H9 (cell line): ENCODE results near the gene ABCA7. TPM values are rescaled to one million over a fixed set of nuclear protein-coding genes. Genes with fewer than 3 reads are reported as not detected.

Source experiments
- DNase-seq: peaks from one replicate; pipeline ENCODE4 v3.0.0-alpha.2; 2017
- H2AFZ ChIP-seq: one replicate; pipeline ENCODE4 v1.6.1; 2013; ENCODE audit warnings: mild to moderate bottlenecking, low read length, control low read depth, moderate library complexity
- H2AK5ac ChIP-seq: 2 replicates; pipeline ENCODE4 v1.6.1; 2013; ENCODE audit warnings: low read length, control low read depth, mixed read lengths; ENCODE audit not compliant: insufficient read length
- H2BK120ac ChIP-seq: one replicate; pipeline ENCODE4 v1.6.1; 2013; ENCODE audit warnings: low read depth, mild to moderate bottlenecking, low read length, control low read depth, inconsistent platforms; ENCODE audit not compliant: poor library complexity, severe bottlenecking
- H2BK12ac ChIP-seq: 2 replicates; pipeline ENCODE4 v1.6.1; 2013; ENCODE audit warnings: low read length, control low read depth, mixed read lengths, low read depth; ENCODE audit not compliant: insufficient read length
- H2BK15ac ChIP-seq: 2 replicates; pipeline ENCODE4 v1.6.1; 2013; ENCODE audit warnings: low read depth, low read length, control low read depth
- H2BK20ac ChIP-seq: one replicate; pipeline ENCODE4 v1.6.1; 2013; ENCODE audit warnings: low read depth, mild to moderate bottlenecking, low read length, control low read depth, inconsistent platforms; ENCODE audit not compliant: poor library complexity, severe bottlenecking
- H2BK5ac ChIP-seq: 2 replicates; pipeline ENCODE4 v1.6.1; 2013; ENCODE audit warnings: low read length, control low read depth, mixed read lengths; ENCODE audit not compliant: insufficient read length
- H3K14ac ChIP-seq: 2 replicates; pipeline ENCODE4 v1.6.1; 2013; ENCODE audit warnings: low read length, control low read depth; ENCODE audit not compliant: insufficient read depth
- H3K18ac ChIP-seq: 2 replicates; pipeline ENCODE4 v1.6.1; 2013; ENCODE audit warnings: low read depth, mild to moderate bottlenecking, mixed read lengths, low read length, control low read depth; ENCODE audit not compliant: insufficient read length
- H3K23ac ChIP-seq: 2 replicates; pipeline ENCODE4 v1.6.1; 2013; ENCODE audit warnings: low read length, control low read depth, mixed read lengths, low read depth; ENCODE audit not compliant: insufficient read length
- H3K23me2 ChIP-seq: 2 replicates; pipeline ENCODE4 v1.6.1; 2013; ENCODE audit warnings: low read depth, mild to moderate bottlenecking, mixed read lengths, low read length, control low read depth; ENCODE audit not compliant: insufficient read length, poor library complexity, severe bottlenecking
- H3K27ac ChIP-seq: 2 replicates; pipeline ENCODE4 v1.5.1; 2013; ENCODE audit warnings: low read length, control low read depth, mixed read lengths, low read depth; ENCODE audit not compliant: insufficient read length
- H3K27me3 ChIP-seq: 2 replicates; pipeline ENCODE4 v1.6.1; 2013; ENCODE audit warnings: low read length, control low read depth, inconsistent platforms; ENCODE audit not compliant: insufficient read depth
- H3K4ac ChIP-seq: 2 replicates; pipeline ENCODE4 v1.6.1; 2013; ENCODE audit warnings: low read depth, mild to moderate bottlenecking, control low read depth, inconsistent platforms, low read length, moderate library complexity
- H3K4me1 ChIP-seq: 2 replicates; pipeline ENCODE4 v1.6.1; 2013; ENCODE audit warnings: low read length, control low read depth, inconsistent platforms; ENCODE audit not compliant: insufficient read depth
- H3K4me2 ChIP-seq: 2 replicates; pipeline ENCODE4 v1.6.1; 2013; ENCODE audit warnings: low read length, control low read depth, mixed read lengths; ENCODE audit not compliant: insufficient read length, insufficient read depth
- H3K56ac ChIP-seq: 2 replicates; pipeline ENCODE4 v1.6.1; 2013; ENCODE audit warnings: low read depth, mild to moderate bottlenecking, mixed read lengths, low read length, control low read depth; ENCODE audit not compliant: insufficient read length
- H3K79me1 ChIP-seq: 2 replicates; pipeline ENCODE4 v1.6.1; 2013; ENCODE audit warnings: low read depth, mild to moderate bottlenecking, moderate library complexity, low read length, control low read depth, inconsistent platforms; ENCODE audit not compliant: insufficient read depth, poor library complexity, severe bottlenecking
- H3K79me2 ChIP-seq: 2 replicates; pipeline ENCODE4 v1.6.1; 2013; ENCODE audit warnings: low read length, control low read depth, inconsistent platforms; ENCODE audit not compliant: insufficient read depth
- H3K9ac ChIP-seq: 2 replicates; pipeline ENCODE4 v1.6.1; 2013; ENCODE audit warnings: low read length, control low read depth, mixed read lengths; ENCODE audit not compliant: insufficient read length; ENCODE audit errors: extremely low read depth
- H3K9me3 ChIP-seq: one replicate; pipeline ENCODE4 v1.6.1; 2013; ENCODE audit warnings: low read depth, low read length, inconsistent platforms; ENCODE audit not compliant: control insufficient read depth
- H3T11ph ChIP-seq: one replicate; pipeline ENCODE4 v1.6.1; 2013; ENCODE audit warnings: mild to moderate bottlenecking, low read length, control low read depth, inconsistent platforms
- H4K20me1 ChIP-seq: one replicate; pipeline ENCODE4 v1.6.1; 2013; ENCODE audit not compliant: control insufficient read depth, insufficient read length, insufficient read depth
- H4K5ac ChIP-seq: 2 replicates; pipeline ENCODE4 v1.6.1; 2013; ENCODE audit warnings: low read depth, mild to moderate bottlenecking, mixed read lengths, low read length, control low read depth; ENCODE audit not compliant: insufficient read length
- H4K8ac ChIP-seq: replicated peaks from 2 replicates; pipeline ENCODE4 v1.6.1; 2013; ENCODE audit warnings: low read length, control low read depth, mixed read lengths, low read depth; ENCODE audit not compliant: insufficient read length
- H4K91ac ChIP-seq: 2 replicates; pipeline ENCODE4 v1.6.1; 2013; ENCODE audit warnings: low read depth, mild to moderate bottlenecking, moderate library complexity, mixed read lengths, low read length, control low read depth; ENCODE audit not compliant: insufficient read length
- H3K27ac Mint-ChIP-seq, 3 experiments: 2 replicates in 2 of 3; 3 replicates in 1 of 3; pipeline ENCODE4 v1.8.0; 2020 to 2021; ENCODE audit warnings: mixed read lengths in 3 of 3, mild to moderate bottlenecking in 1 of 3, moderate library complexity in 1 of 3
- H3K27me3 Mint-ChIP-seq: 2 replicates; pipeline ENCODE4 v1.8.0; 2021; ENCODE audit warnings: low read depth, mild to moderate bottlenecking, moderate library complexity, mixed read lengths
- H3K36me3 Mint-ChIP-seq, 3 experiments: 2 replicates in 2 of 3; 3 replicates in 1 of 3; pipeline ENCODE4 v1.8.0; 2020 to 2021; ENCODE audit warnings: low read depth in 3 of 3, mixed read lengths in 3 of 3; ENCODE audit not compliant: insufficient read depth in 1 of 3
- H3K4me1 Mint-ChIP-seq, 2 experiments: 2 replicates each; pipeline ENCODE4 v1.8.0; 2020; ENCODE audit warnings: mixed read lengths in 2 of 2
- H3K4me3 Mint-ChIP-seq, 2 experiments: 2 replicates in 1 of 2; 3 replicates in 1 of 2; pipeline ENCODE4 v1.8.0; 2020 to 2021; ENCODE audit warnings: mild to moderate bottlenecking in 2 of 2, mixed read lengths in 2 of 2, moderate library complexity in 1 of 2
- H3K9me3 Mint-ChIP-seq, 2 experiments: 2 replicates in 1 of 2; 3 replicates in 1 of 2; pipeline ENCODE4 v1.8.0; 2020; ENCODE audit warnings: mild to moderate bottlenecking in 2 of 2, mixed read lengths in 2 of 2, moderate library complexity in 1 of 2
- CTCF ChIP-seq: fragments of 200-600 bp; sonication (generic); conservative IDR thresholded peaks from 3 replicates; pipeline ENCODE4 v1.8.0; 2021; ENCODE audit warnings: antibody characterized with exemption, mild to moderate bottlenecking
- WGBS: extraction: QIAGEN DNeasy Blood & Tissue Kit; methylation state at CpG from one replicate; pipeline ENCODE4 v1.1.7; 2013; ENCODE audit warnings: missing lambda C conversion rate, low lambda C conversion rate, mixed read lengths; ENCODE audit not compliant: insufficient read length; ENCODE audit errors: extremely low coverage; 5-methylcytosine and 5-hydroxymethylcytosine counted together
- total RNA-seq: library from RNA; stranded (reverse); gene quantifications from 2 replicates; pipeline ENCODE4 v1.2.1, GENCODE V29; 2021

ABCA7 gene
- total RNA-seq, 1 experiment from 2014 or later = 34.6 TPM

GRCh38 chr19:1019616-1019961, 20.3 kb upstream of the ABCA7 start:
- Histone ChIP-seq H3K9ac (peak overlapping the region; percentile 67), H2AK5ac (no peak overlapping the region), H2BK12ac (no peak overlapping the region), H3K27ac (no peak overlapping the region), H3T11ph (no peak overlapping the region), H4K5ac (no peak overlapping the region), H4K91ac (no peak overlapping the region), H3K18ac (no peak overlapping the region), H3K27me3 (no peaks in the 10 kb centered on the region), H2BK15ac (no peak overlapping the region), H3K4ac (no peak overlapping the region), H3K14ac (no peak overlapping the region), H3K79me2 (peaks cover 45% of the 10 kb centered on the region; the same call in 1 of the 2 replicates), H2BK5ac (no peak overlapping the region), H3K56ac (no peak overlapping the region), H4K8ac (no peak overlapping the region), H2BK120ac (no peak overlapping the region), H3K9me3 (no peaks in the 10 kb centered on the region), H4K20me1 (no peaks in the 10 kb centered on the region), H3K79me1 (peaks cover 7% of the 10 kb centered on the region), H2AFZ (no peak overlapping the region), H2BK20ac (no peak overlapping the region), H3K23ac (no peak overlapping the region), H3K23me2 (peaks cover 10% of the 10 kb centered on the region), H3K4me1 (no peaks in the 10 kb centered on the region; the same call in 1 of the 2 replicates), H3K4me2 (peak overlapping the region; percentile 64)
- Mint-ChIP-seq H3K4me3 (peak overlapping the region; percentile 89 to 91), H3K4me1 (peaks cover 17 to 35% of the 10 kb centered on the region in 2 experiments), H3K27me3 (no peaks in the 10 kb centered on the region; the same call in 1 of the 2 replicates), H3K27ac (peak overlapping the region in 1 of 3 experiments; percentile 94; a peak in 1 of 7 replicates), H3K9me3 (no peaks in the 10 kb centered on the region; a peak in 1 of 5 replicates), H3K36me3 (peaks cover 0 to 7% (median 0%) of the 10 kb centered on the region in 3 experiments; a peak in 3 of 7 replicates)
- TF ChIP-seq CTCF = no peak
- WGBS = no CpG with 5 or more reads among the region's 18 CpGs
- no peak for DNase-seq
